GM19324 (cell line): Measurements from ENCODE around the gene KIAA1958.
"Not testable (repeated sequence)": the region's sequence is repeated elsewhere in the genome, so short reads cannot be mapped to it uniquely, and the experiment has no call there.

Experiments used
- ATAC-seq: cut with Tn5 transposase; IDR thresholded peaks from one replicate; pipeline ENCODE4 v1.9.1; 2021; ENCODE audit warnings: mild to moderate bottlenecking, moderate library complexity; ENCODE audit not compliant: unreplicated experiment, low FRiP score

Gene KIAA1958

DNA sequence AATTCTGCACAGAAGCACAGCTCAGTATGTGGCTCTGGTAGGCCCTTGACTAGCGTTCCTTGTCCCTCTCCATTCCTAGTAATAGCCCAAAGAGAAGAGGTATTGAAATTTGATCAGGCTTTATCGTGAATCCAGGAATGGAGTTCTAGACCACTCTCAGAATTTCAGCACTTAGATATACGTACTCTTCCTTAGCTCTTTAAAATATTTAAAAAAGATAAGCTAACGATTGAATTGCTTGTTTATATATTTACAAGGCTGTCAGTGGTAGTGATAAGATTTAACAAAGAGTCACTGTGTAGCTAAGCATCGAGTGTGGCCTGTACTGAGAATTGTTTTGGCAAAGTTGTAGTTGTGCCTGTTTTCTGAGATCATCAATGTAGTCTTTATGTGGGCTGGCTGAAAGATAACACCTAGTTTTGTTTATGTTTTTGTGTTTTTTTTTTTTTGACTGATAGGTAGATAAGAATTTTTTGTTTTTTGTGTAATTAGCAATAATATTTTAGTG, 2.5 kb downstream of the KIAA1958 start:
- ATAC-seq: no peak

DNA sequence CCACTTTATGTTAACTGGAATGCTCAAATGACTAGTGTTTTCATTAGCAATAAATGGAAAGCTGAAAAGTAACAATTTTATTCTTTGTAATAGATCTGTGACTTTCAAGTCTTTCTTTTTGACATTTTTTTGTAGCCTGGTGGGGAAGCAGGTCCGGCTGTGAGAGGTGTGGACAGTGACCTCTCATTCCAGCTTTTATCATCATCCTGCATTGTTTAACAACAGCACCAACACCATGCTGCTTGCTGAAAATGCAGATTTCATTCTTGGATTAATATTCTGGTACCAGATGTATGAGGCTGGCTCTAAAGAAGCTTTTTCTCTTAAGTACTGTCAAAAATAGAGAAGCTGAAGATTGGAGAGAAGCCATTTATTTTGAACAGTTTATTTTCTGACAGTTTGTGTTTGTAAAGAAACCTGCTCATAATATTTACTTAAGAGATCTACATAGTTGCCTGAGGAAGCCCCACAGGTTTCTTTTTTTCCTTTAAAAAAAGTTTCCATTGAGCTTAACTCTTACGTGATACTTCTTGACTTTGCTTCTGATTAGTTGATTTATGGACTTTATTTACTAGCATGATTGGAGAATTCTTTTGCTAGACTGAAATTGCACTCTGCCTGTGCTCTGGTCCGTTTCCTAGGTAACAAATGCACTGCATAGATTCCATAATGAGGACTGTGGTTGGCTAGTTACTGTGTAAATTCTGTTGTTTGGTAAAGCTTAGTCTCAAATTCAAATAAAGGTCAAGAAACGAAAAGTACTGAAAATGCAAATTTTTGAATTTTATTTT, 3.4 kb downstream of the KIAA1958 start:
- no peak for ATAC-seq

DNA sequence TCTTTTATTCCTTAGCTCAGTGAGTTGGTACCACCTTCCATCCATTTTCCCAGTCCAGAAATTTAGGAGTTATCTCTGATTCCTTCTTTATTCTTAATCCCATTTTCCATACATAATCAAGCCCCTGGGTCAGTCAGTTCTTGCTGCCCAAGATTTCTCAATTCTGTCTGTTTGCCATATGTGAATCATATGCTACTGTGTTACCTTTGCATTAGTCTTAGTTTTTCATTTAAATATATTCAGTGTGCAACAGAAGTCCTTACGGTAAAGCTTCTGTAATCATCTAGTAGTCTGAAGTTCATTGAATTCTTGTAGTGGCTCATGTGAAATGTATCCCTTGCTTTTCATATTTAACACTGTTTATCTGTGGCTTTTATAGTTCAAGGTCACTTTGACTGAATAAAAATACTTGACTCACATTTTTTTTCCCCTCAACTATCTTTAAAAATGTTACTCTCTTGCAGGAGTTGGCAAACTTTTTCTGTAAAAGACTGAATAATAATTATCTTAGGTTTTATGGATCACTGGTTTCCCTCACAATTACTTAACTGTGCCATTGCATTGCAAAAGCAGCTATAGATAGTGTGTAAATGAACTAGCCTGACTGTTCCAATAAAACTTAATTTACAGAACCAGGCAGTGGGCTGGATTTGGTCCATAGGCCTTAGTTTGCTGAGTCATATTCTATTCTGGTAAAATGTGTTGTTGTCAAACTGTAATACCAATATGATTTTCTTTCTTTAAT, 6.9 kb downstream of the KIAA1958 start:
- no peak for ATAC-seq

DNA sequence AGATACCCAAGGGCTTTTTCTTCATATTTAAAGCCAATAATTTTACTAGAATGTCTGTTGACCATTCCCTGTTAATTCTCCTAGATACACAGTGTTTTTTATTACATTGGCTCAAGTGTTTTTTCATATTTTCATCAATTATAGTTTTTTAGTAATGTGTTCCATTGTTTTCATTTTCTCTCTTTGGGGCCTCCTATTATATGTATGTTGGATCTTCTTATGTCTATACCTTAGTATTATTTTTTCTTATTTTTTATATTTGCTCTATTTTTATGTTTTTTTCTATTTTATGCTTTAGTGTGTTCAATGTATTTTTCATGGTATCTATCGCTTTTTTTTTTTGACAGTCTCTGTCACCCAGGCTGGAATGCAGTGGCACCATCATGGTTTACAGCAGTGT, 7.5 kb downstream of the KIAA1958 start:
- ATAC-seq: no peak

DNA sequence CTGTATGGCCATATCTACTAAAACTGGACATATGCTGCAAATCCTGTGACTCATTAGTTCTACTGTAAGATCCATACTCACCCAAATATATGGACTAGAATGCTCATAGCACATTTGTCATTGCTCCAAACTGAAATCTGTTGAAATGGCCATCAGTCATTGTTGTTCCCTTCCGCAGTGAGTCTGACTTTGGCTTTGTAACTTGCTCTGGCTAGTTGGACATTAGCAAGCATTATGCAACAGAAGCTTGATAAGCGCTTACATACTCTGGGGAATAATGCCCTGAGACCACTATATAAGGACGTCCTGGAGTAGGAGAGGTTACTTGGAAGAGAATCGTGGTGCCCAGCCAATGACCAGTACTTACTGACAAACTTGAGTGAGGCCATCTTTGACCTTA, 9.0 kb downstream of the KIAA1958 start:
- no peak for ATAC-seq

DNA sequence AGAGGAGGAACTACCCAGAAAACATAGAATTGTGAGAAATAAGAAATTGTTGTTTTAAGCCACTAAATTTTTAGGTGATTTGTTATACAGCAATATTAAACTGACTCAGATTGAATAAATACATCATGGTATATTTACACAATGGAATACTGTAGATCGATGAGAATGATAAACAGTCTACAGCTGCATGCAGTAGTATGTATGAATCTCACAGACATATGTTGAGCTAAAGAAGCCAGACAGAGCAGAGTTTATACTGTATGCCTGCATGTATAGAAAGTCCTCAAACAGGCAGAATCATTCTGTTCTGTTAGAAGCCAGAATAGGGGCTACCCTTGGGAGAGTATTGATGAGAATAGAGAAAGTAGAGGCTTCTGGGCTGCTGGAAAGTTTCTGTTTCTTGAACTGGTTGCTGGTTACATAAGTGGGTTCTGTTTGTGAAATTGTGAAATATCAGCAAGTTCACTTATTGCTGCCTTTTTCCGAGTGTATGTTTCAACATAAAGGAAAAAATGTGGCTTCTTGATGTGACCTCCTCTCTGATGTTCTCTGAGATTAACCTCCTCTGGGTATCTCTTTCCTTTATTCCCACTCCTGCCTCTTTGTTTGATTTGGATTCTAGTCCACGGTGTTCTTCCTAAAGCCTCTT, 9.6 kb downstream of the KIAA1958 start:
- ATAC-seq: no peak

DNA sequence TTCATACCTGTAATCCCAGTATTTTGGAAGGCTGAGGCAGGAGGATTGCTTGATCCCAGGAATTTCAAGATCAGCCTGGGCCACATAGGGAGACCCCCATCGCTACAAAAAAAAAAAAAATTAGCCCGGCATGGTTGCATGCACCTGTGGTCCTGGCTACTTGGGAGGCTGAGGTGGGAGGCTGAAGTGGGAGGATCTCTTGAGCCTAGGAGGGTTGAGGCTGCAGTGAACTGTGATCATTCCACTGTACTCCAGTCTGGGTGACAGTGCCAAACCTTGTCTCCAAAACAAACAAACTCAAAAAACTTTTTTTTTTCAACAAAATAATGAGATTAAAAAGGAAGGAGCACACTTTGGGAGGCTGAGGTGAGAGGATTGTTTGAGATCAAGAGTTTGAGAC, 14.2 kb downstream of the KIAA1958 start:
- ATAC-seq: no peak

DNA sequence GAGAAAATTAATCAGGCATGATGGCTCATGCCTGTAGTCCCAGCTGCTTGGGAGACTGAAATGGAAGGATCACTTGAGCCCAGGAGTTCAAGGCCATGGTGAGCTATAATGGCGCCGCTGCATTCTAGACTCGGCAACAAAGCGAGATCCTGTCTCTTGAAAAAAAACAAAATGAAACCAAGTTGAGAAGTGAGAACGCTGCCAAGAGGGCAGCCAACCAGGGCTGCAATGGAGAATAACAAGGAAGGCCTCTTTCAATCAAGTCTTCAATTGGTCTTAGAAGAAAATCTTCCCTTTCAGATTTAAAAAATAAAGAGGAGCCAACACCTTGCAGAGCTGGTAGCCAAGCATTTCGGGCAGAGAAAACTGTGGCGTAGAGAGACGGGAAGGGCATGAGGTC, 14.7 kb downstream of the KIAA1958 start:
- ATAC-seq: no peak

DNA sequence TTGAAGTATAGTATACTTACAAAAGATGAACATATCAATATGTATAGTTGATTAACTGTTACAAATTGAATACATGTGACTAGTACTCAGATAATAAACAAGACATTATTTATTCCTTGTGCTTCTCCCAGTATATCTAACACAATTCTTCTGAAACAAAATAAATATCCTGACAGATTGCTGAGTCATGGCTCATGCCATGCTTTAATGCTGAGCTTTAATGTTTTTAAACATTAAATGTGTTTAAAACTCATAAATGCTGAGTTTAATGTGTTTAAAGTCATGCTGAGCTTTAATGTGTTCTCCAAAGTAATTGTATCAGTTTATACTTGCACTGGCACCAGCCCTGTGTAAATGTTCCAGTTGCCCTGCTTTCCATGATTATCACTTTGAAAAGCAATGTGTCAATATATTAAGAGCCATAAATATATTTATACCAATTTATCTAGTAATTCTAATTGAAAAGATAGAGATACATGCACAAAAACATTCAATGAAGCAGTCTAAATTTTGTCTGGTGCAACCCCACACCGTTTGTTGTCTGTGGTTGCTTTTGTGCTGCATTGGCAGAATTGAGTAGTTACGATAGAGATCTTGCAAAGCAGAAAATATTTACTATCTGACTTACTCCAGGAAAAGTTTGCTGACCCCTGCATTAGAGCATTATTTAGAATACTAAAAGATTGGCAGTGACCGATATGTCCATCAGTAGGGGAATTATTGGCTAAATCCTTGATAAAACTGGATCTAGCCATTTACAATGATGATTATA, 15.7 kb downstream of the KIAA1958 start:
- no peak for ATAC-seq

DNA sequence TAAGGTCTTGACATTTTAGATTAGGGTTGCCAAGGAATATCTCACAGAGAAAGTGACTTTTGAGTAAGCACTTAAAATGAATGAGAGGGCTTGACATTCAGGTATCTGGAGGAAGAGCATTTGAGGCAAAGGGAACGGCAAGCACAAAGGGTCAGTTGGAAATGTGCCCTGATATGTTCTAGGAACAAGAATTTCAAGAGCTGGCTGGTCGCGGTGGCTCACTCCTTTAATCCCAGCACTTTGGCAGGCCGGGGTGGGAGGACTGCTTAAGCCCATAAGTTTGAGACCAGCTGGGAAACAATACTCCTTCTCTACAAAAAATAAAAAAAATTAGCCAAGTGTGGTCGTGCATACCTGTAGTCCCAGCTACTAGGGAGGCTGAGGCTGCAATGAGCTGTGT, 16.5 kb downstream of the KIAA1958 start:
- no peak for ATAC-seq

DNA sequence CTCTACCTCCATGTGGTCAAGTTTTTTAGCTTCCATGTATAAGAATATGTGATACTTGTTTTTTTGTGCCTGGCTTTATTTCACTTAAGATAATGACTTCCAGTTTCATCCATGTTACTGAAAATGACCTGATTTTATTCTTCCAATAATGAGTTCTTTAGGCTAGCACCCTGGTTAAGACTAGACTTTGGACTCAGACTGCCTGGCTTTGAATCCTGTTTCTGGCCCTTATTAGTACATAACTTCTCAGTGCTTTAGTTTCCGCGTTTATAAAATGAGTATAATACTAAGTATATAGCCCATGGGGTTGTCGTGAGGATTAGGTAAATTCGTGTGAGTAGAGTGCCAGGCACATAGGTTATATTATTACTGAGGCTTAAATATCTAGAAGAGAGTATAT, 18.5 kb downstream of the KIAA1958 start:
- ATAC-seq: no peak

DNA sequence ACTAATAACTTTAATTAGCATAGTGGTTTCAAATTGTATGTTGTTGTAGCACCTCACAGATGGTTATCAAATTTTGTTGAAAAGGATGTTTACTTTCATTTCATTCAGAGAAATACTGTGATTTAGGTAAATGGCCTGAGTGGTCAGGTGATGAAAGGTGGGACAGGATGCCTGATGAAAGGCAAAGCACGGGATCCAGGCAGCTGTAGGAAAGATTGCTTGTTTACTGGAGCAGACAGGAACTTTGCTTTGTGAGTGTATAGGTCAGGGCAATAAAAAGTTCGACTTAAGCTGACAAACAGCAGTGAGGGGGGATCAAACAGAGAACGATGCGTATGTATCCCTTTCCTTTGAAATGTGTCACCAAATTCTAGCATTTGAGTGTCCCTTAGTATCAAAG, 19.0 kb downstream of the KIAA1958 start:
- ATAC-seq: no peak

DNA sequence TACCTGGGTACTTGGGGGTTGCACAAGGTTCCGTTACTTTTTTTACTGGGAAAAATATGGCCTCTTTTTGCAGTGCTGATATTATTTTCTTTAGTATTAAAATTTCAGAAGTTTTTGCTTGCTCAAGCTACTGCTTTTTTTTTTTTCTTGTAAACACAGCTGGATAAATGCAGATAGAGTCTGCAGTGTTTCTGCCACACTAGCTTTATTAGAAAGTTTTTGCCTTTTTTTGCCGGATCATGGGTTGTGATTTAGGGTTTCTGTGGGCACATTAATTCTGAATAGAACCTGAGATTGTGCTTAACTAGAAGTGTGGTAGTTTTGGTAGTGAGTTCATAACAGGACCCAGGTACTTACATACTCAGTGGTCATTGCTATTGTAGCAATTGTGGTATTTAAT, 19.9 kb downstream of the KIAA1958 start:
- ATAC-seq: no peak

DNA sequence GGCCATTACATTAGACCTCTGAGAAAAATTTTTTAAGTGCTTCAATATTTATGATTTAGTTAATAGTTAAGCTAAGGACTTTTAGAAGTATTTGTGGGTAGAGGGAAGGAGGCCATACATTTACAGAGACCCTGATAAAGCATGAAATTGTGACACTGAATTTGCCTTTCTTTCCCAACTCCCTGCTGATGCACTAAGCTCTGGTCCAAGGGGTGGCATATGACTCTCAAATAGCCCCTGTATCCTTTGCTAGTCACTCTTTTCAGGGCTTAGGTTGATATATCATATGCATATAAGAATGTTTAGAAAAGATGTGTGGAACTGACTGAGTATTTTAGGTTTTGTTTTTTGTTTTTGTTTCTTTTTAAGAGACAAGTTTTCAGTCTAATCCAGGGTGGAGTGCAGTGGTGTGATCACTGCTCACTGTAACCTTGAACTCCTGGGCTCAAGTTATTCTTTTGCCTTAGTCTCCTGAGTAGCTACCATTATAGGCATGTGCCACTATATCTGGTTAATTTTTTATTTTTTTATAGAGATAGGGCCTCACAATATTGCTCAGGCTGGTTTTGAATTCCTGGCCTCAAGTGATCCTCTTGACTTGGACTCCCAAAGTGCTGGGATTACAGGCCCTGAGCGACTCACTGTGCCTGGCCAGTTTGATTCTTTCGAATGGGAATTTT, 20.5 kb downstream of the KIAA1958 start:
- ATAC-seq: no peak

DNA sequence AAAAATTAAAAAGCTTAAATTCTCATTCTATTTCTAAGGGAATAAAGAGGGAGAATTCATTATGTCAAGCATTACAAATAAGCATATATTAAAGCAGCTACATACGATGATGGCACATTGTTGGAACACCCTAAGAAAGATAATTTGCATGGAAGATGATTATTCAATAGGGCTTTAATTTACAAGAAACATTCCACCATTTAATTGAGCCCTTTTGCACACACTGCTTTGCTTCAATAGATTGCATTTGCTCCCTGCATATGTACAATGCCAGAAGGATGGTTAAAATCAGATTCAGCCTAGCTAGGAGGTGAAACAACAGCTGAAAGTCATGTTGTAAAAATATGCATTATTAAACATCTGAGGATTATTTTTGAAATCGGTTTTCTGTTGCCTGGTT, 21.8 kb downstream of the KIAA1958 start:
- no peak for ATAC-seq

DNA sequence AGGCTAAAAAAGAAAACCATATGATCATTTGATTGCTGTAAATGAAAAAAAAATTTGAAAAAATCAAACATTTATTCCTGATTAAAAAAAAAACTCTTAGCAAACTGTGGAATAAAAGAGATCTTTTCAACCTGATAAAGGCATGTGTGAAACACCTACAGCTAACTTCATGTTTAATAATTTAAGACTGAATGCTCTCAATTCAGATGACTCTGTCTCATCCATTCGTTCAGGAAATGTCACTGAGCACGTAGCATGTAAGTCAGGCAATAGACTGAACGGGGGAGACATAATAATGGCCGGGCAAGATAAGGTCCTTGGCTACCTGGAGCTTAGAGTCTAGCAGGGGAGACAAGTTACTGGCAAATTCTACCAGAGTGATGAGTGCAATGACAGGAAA, 25.8 kb downstream of the KIAA1958 start:
- not testable (repeated sequence) for ATAC-seq

DNA sequence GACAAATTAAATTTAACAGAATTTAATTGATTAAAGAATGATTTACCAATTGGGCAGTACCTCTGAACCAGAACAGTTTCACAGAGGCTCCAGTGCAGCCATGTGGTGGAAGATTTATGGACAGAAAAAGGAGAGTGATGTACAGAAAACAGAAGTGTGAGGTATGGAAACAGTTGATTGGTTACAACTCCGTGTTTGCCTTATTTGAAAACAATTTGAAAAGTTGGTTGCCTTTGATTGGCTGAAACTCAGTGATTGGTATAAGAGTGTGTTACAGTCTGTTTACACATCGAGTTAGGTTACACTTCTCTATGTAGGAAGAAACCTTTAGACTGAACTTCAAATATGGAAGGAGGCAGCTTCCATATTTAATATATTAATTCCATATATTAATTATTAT, 30.1 kb downstream of the KIAA1958 start:
- ATAC-seq: no peak

DNA sequence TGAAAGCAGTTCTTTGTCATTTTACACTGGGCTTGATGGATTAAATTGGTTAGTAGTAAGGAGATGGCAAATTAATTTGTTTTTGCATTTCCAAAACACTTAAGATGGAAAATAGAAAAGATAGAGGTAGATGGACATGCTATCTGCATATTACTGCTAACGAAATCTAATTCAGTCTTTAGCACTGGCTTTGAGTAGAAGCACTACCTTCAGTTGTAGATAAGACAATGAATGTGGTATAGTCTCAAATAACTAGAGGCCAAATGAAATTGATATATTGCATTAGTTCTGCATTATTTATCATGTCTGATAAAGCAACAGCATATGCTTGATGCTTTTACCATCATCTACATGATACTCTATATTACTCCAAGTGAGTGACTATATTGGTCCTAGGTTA, 33.4 kb downstream of the KIAA1958 start:
- no peak for ATAC-seq

DNA sequence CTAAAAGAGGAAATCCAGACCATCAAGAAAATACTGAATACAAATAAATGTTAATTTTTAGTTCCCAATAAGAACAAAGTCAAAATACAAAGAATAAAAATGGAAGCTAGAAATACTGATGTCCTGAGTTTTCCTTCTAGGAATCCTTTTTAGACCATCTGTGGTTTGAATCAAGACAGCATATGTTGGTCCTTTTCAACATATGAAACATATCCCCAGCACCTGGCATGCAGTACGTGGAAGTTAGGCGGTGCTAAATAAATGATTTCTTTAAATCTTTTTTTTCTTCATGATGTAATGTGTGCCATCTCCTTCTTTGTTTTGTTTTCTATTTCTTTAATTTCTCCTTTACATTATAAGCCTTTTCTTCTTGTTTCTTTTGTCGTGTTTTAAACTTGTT, 34.0 kb downstream of the KIAA1958 start:
- no peak for ATAC-seq

DNA sequence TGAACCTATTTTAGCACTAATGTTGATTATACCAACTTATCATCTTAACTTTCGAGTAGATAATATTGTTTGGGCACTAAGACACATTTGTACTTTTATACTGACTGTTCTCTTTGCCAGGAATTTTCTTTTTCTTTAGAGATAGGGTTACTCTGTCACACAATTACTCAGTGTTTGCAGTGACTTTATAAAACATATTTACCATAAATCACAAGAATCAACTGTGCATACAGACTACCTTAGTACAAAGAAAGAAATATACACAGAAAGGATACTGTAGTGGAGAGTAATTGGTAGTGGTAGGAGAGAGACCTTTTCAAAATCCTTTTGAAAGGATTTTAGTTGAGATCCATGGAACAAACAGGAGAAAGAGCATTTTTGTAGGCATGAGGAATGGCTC, 40.3 kb downstream of the KIAA1958 start:
- ATAC-seq: no peak
